Tibial nerve (tissue), 4 donors: ENCODE measurements around the gene HS6ST3.

ENCODE experiments used
- EP300 ChIP-seq, 2 donors: sonication (generic); formaldehyde crosslinking; IDR thresholded peaks; one replicate each; pipeline ENCODE4 v1.6.1; 2017; ENCODE audit warnings: antibody characterized with exemption in 2 of 2, mild to moderate bottlenecking in 1 of 2
- POLR2A ChIP-seq, 2 donors: fragments of 450-650 bp; IDR thresholded peaks; one replicate each; pipeline ENCODE4 v1.6.1; 2017; ENCODE audit warnings: antibody characterized with exemption in 2 of 2, mild to moderate bottlenecking in 2 of 2, moderate library complexity in 2 of 2
- TF ChIP-seq, protein P1 (sequence below), 5 experiments: fragments of 200-600 bp in 3 of 5; fragments of 450-650 bp in 2 of 5; sonication (generic) in 3 of 5; IDR thresholded peaks; one replicate each; pipeline ENCODE4 v1.5.1; 2016 to 2019; ENCODE audit warnings: antibody characterized with exemption in 5 of 5, mild to moderate bottlenecking in 3 of 5, moderate library complexity in 2 of 5

DNA sequence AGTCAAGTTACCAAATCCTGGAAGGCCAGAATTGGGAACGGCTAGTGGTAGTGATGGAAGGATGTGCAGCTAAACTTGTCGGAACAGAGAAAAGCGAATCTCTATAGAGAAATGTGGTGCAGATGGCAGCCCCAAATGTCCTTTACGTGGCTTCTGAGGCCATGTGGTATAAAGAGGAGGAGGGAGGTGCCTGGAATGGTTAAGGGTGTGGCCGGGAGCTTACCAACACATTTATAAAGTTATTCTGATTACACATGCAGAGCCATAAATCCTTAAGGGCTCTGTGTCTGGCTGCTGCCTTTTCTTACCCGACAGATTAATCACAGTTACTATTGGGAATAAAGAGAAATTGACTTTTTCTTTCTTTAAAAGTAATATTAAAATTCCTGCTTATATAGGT lies 714.3 kb downstream of the HS6ST3 start:
- TF ChIP-seq, protein P1, sequence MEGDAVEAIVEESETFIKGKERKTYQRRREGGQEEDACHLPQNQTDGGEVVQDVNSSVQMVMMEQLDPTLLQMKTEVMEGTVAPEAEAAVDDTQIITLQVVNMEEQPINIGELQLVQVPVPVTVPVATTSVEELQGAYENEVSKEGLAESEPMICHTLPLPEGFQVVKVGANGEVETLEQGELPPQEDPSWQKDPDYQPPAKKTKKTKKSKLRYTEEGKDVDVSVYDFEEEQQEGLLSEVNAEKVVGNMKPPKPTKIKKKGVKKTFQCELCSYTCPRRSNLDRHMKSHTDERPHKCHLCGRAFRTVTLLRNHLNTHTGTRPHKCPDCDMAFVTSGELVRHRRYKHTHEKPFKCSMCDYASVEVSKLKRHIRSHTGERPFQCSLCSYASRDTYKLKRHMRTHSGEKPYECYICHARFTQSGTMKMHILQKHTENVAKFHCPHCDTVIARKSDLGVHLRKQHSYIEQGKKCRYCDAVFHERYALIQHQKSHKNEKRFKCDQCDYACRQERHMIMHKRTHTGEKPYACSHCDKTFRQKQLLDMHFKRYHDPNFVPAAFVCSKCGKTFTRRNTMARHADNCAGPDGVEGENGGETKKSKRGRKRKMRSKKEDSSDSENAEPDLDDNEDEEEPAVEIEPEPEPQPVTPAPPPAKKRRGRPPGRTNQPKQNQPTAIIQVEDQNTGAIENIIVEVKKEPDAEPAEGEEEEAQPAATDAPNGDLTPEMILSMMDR (IDR thresholded peaks at IDR 0.05) = no peak
- no peak for TF ChIP-seq POLR2A (IDR thresholded peaks at IDR 0.05)
- no peak for TF ChIP-seq EP300 (IDR thresholded peaks at IDR 0.05)
